Endothelial cell of umbilical vein (primary cell): ENCODE results near the gene ITGA3. TPM values are rescaled to one million over a fixed set of nuclear protein-coding genes. Genes with fewer than 3 reads are reported as not detected.

ENCODE experiments used
- BruUV-seq: library from RNA; stranded (reverse); fragments of 400-500 nt; replicated peaks from 2 replicates; lab custom pipeline; 2021; lab: Mats Ljungman, UMichigan
- CTCF ChIA-PET: fragments of 300-600, 350-600 bp; sonication (Branson Sonifier 250); formaldehyde crosslinking; loops from one replicate; lab custom pipeline; 2021; ENCODE audit warnings: antibody characterized with exemption, inconsistent platforms; lab: Charles Lee
- POLR2A ChIA-PET: fragments of 300-600, 350-600 bp; sonication (Branson Sonifier 250); formaldehyde crosslinking; loops from one replicate; lab custom pipeline; 2021; ENCODE audit warnings: antibody characterized with exemption, inconsistent platforms; lab: Charles Lee
- DNase-seq: peaks from one replicate; pipeline ENCODE4 v3.0.0-alpha.2; 2011; ENCODE audit warnings: low read depth, low spot score
- FAIRE-seq: peaks from 2 replicates; lab custom pipeline; 2011; peaks lifted over from hg19 to GRCh38; lab: Jason Lieb, UNC
- H2AFZ ChIP-seq: 2 replicates; pipeline ENCODE4 v1.6.0; 2012; ENCODE audit warnings: low read depth, low read length, control low read depth, inconsistent platforms
- H3K27ac ChIP-seq: 2 replicates; pipeline ENCODE4 v1.5.1; 2011; ENCODE audit warnings: low read depth, mild to moderate bottlenecking, control low read depth, low read length, moderate library complexity; ENCODE audit not compliant: insufficient read depth
- H3K27me3 ChIP-seq, 2 experiments: 2 replicates each; pipeline versions ENCODE4 v1.6.0 to v1.6.1; 2011; ENCODE audit warnings: low read length in 2 of 2, mixed read lengths in 1 of 2; ENCODE audit not compliant: control insufficient read depth in 2 of 2, insufficient read depth in 2 of 2
- H3K36me3 ChIP-seq, 2 experiments: 2 replicates in 1 of 2; 3 replicates in 1 of 2; pipeline ENCODE4 v1.5.1; 2011; ENCODE audit warnings: low read length in 2 of 2, mild to moderate bottlenecking in 1 of 2, moderate library complexity in 1 of 2; ENCODE audit not compliant: control insufficient read depth in 2 of 2, insufficient read depth in 2 of 2; ENCODE audit errors: extremely low read depth in 1 of 2
- H3K4me1 ChIP-seq: 3 replicates; pipeline ENCODE4 v1.5.1; 2011; ENCODE audit warnings: mild to moderate bottlenecking, low read length; ENCODE audit not compliant: control insufficient read depth, insufficient read depth; ENCODE audit errors: extremely low read depth
- H3K4me2 ChIP-seq: 2 replicates; pipeline ENCODE4 v1.6.1; 2011; ENCODE audit warnings: low read length, control low read depth, mixed read lengths; ENCODE audit not compliant: insufficient read depth
- H3K4me3 ChIP-seq, 3 experiments: fragments of 200-600 bp in 1 of 3; sonication (generic), shearing (Covaris generic) in 1 of 3; replicated peaks in 1 of 3; 2 replicates each; pipeline ENCODE4 v1.5.1; 2011 to 2016; ENCODE audit warnings: control low read depth in 3 of 3, low read length in 3 of 3, mild to moderate bottlenecking in 2 of 3, inconsistent platforms in 1 of 3, low read depth in 1 of 3, moderate library complexity in 1 of 3; ENCODE audit not compliant: insufficient read depth in 1 of 3
- H3K79me2 ChIP-seq: 2 replicates; pipeline ENCODE4 v1.6.0; 2012; ENCODE audit warnings: low read length, inconsistent platforms; ENCODE audit not compliant: control insufficient read depth, insufficient read depth
- H3K9ac ChIP-seq: replicated peaks from 2 replicates; pipeline ENCODE3; 2011; ENCODE audit warnings: low read length, control low read depth; ENCODE audit not compliant: insufficient read depth; ENCODE audit errors: extremely low read depth
- H3K9me1 ChIP-seq: replicated peaks from 3 replicates; pipeline ENCODE4 v1.6.0; 2011; ENCODE audit warnings: mild to moderate bottlenecking, low read length; ENCODE audit not compliant: control insufficient read depth, insufficient read depth; ENCODE audit errors: extremely low read depth
- H3K9me3 ChIP-seq: replicated peaks from 2 replicates; pipeline ENCODE4 v1.5.1; 2012; ENCODE audit warnings: low read length, inconsistent platforms; ENCODE audit not compliant: control insufficient read depth, insufficient read depth
- H4K20me1 ChIP-seq: replicated peaks from 2 replicates; pipeline ENCODE3; 2011; ENCODE audit warnings: mild to moderate bottlenecking, low read length; ENCODE audit not compliant: control insufficient read depth, insufficient read depth; ENCODE audit errors: extremely low read depth
- CTCF ChIP-seq, 2 donors: IDR thresholded peaks; 1 replicate in 1 of 2; 2 replicates in 1 of 2; pipeline ENCODE4 v1.5.1; 2011; ENCODE audit warnings: low read length in 2 of 2, mild to moderate bottlenecking in 2 of 2, moderate library complexity in 2 of 2, control low read depth in 1 of 2, inconsistent platforms in 1 of 2, low read depth in 1 of 2; ENCODE audit not compliant: insufficient read depth in 1 of 2; ENCODE audit errors: extremely low read depth in 1 of 2
- EZH2 ChIP-seq: IDR thresholded peaks from 2 replicates; pipeline ENCODE4 v1.6.1; 2012; ENCODE audit warnings: borderline replicate concordance, low read depth, mild to moderate bottlenecking, moderate library complexity, low read length, inconsistent platforms; ENCODE audit not compliant: severe bottlenecking
- FOS ChIP-seq: IDR thresholded peaks from 2 replicates; pipeline ENCODE4 v1.6.1; 2011; ENCODE audit warnings: mild to moderate bottlenecking, low read length, moderate library complexity, borderline replicate concordance; ENCODE audit not compliant: insufficient read depth
- GATA2 ChIP-seq: IDR thresholded peaks from 2 replicates; pipeline ENCODE4 v1.7.0; 2011; ENCODE audit warnings: low read depth, mild to moderate bottlenecking, moderate library complexity, mixed read lengths, low read length; ENCODE audit not compliant: insufficient read length, insufficient read depth
- JUN ChIP-seq: IDR thresholded peaks from 2 replicates; pipeline ENCODE4 v1.6.1; 2011; ENCODE audit warnings: borderline replicate concordance, low read depth; ENCODE audit not compliant: insufficient read length, insufficient read depth
- MAX ChIP-seq: IDR thresholded peaks from 2 replicates; pipeline ENCODE4 v1.6.1; 2011; ENCODE audit not compliant: insufficient read depth, insufficient read length
- MYC ChIP-seq: IDR thresholded peaks from one replicate; pipeline ENCODE4 v1.6.1; 2011; ENCODE audit warnings: mild to moderate bottlenecking, low read depth, low read length
- POLR2A ChIP-seq: IDR thresholded peaks from 2 replicates; pipeline ENCODE4 v1.6.1; 2012; ENCODE audit warnings: low read depth, mild to moderate bottlenecking, control low read depth, low read length
- POLR2AphosphoS5 ChIP-seq: IDR thresholded peaks from 2 replicates; pipeline ENCODE4 v1.6.1; 2012; ENCODE audit warnings: low read depth, mild to moderate bottlenecking, control low read depth, low read length, moderate library complexity; ENCODE audit not compliant: insufficient read depth
- dilution Hi-C: fragments of 300-500 bp; cut with MboI; formaldehyde crosslinking; loops from one replicate; pipeline ENCODE4 v1.15.0; 2019; ENCODE audit warnings: low sequenced_read_pairs; ENCODE audit not compliant: extremely low pct_ligation_motif_present
- intact Hi-C: fragments of 100-400 bp; cut with micrococcal nuclease; formaldehyde crosslinking; loops from one replicate; pipeline ENCODE4 v1.10.0; 2022
- polyA plus RNA-seq, 4 experiments: library from polyadenylated mRNA; depleted of rRNA in 3 of 4; stranded (reverse) in 3 of 4; unstranded in 1 of 4; fragments of >200 nt; gene quantifications; 2 replicates each; pipeline versions ENCODE4 v1.2.1 to v1.2.3, GENCODE V29; 2011 to 2012; ENCODE audit warnings: missing spikeins in 1 of 4
- total RNA-seq: library from RNA; stranded (reverse); gene quantifications from 2 replicates; pipeline ENCODE4 v1.2.3, GENCODE V29; 2021

The ITGA3 gene
- total and polyA plus RNA-seq, 2 donors (not counting 3 experiments of a cell fraction or from before 2014, with no cell fraction given) = 92.7 to 112 TPM

GRCh38 chr17:50037321-50038107, 18.4 kb upstream of the ITGA3 start:
- H4K20me1 ChIP-seq = no peaks in the 10 kb centered on the region
- no TSS peak for BruUV-seq
- intact Hi-C loops (no loop called here), dilution Hi-C loops (no loop called here)
- no peaks in the 10 kb centered on the region for H3K4me1 ChIP-seq
- H3K9me3 ChIP-seq = no peaks in the 10 kb centered on the region
- no peak overlapping the region for H3K27ac ChIP-seq
- POLR2A ChIA-PET = no interaction called here
- H3K27me3 ChIP-seq = no peaks in the 10 kb centered on the region
- no peak overlapping the region for H3K4me2 ChIP-seq
- no peaks in the 10 kb centered on the region for H3K79me2 ChIP-seq
- DNase-seq = no peak
- H3K9ac ChIP-seq = no peak overlapping the region
- no peak for FAIRE-seq
- H3K9me1 ChIP-seq = no peaks in the 10 kb centered on the region
- TF ChIP-seq EZH2 (no peak), MYC (no peak), MAX (no peak), JUN (no peak), GATA2 (no peak), POLR2AphosphoS5 (no peak), CTCF (IDR thresholded peaks at IDR 0.05; ENCODE audit: extremely low read depth in 1 of 2, insufficient read depth in 1 of 2, low read depth in 1 of 2, low read length in 2 of 2) (no peak), POLR2A (no peak), FOS (no peak)
- no peaks in the 10 kb centered on the region for H3K36me3 ChIP-seq
- H2AFZ ChIP-seq = peak overlapping the region; percentile 20
- CTCF ChIA-PET = interaction anchor here (1.1 to 2.3 kb wide), 6 partner anchors 10 to 57 kb away, joined by 3 to 12 read pairs (median 4); no protein-coding TSS in a partner anchor
- H3K4me3 ChIP-seq = no peak overlapping the region
